SK-N-SH treated with all-trans-retinoic acid at 6 μM for 48 hours (cell line): ENCODE data around the gene TH.
"Not testable (repeated sequence)": the region's sequence is repeated elsewhere in the genome, so short reads cannot be mapped to it uniquely, and the experiment has no call there.

ENCODE experiments used
- PATZ1 ChIP-seq: fragments of 250-450 bp; sonication (Bioruptor Pico); IDR thresholded peaks from 2 replicates; pipeline ENCODE4 v1.8.0; 2020; ENCODE audit warnings: mild to moderate bottlenecking, moderate library complexity, borderline replicate concordance
- SNAI2 ChIP-seq: fragments of 250-450 bp; sonication (Bioruptor Pico); IDR thresholded peaks from 2 replicates; pipeline ENCODE4 v1.5.0; 2020; ENCODE audit warnings: mild to moderate bottlenecking, moderate library complexity

- not testable (repeated sequence) for TF ChIP-seq SNAI2, PATZ1 (CRISPR knock-in tag)
Measured at GRCh38 chr11:2124736-2125484, 46.7 kb downstream of the TH start.
